Measurements from ENCODE around the gene PTGDR2.
"Not testable (repeated sequence)": the region's sequence is repeated elsewhere in the genome, so short reads cannot be mapped to it uniquely, and the experiment has no call there.

PTGDR2 gene

DNA sequence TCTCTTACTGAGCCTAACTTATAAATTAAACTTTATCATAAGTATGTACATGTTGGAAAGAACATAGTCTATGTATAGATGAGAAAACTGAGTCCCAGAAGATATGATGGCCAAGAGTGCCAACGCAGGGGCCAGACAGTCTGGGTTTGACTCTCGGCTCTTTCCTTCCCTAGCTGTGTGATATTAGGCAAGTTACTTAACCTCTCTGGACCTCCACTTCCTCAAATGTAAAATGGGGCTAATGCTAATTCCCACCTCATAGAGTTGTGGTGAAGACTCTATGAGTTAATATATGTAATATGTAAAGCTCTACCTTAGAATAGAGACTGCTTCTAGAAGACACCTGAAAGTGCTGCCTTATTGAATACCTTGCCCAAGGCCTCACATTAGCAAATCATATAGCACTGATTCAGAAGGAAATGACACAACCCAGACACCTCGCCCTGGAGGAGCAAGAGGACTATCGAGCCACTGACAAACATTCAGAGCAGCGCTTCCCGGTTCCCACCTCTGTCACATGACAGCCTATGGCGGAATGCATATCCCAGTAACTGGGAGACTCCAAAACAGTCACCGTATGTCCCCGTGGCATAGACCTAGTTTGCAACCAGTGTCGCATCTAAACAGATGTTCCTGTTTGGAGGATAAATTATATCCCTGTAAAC lies 25.1 kb downstream of the PTGDR2 start:
- H3K4me3 ChIP-seq (ENCODE audit: low read depth, low read length) = no peak overlapping the region
- no peak for DNase-seq (ENCODE audit: low read depth)
- TF ChIP-seq, protein P1, sequence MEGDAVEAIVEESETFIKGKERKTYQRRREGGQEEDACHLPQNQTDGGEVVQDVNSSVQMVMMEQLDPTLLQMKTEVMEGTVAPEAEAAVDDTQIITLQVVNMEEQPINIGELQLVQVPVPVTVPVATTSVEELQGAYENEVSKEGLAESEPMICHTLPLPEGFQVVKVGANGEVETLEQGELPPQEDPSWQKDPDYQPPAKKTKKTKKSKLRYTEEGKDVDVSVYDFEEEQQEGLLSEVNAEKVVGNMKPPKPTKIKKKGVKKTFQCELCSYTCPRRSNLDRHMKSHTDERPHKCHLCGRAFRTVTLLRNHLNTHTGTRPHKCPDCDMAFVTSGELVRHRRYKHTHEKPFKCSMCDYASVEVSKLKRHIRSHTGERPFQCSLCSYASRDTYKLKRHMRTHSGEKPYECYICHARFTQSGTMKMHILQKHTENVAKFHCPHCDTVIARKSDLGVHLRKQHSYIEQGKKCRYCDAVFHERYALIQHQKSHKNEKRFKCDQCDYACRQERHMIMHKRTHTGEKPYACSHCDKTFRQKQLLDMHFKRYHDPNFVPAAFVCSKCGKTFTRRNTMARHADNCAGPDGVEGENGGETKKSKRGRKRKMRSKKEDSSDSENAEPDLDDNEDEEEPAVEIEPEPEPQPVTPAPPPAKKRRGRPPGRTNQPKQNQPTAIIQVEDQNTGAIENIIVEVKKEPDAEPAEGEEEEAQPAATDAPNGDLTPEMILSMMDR (IDR thresholded peaks at IDR 0.05; ENCODE audit: control insufficient read depth, extremely low read depth, insufficient read depth) = no peak

- no peak overlapping the region for H3K4me3 ChIP-seq (ENCODE audit: low read depth, low read length)
- DNase-seq (ENCODE audit: low read depth) = no peak
- TF ChIP-seq, protein P1 (IDR thresholded peaks at IDR 0.05; ENCODE audit: control insufficient read depth, extremely low read depth, insufficient read depth) = no peak
Measured at GRCh38 chr11:60825790-60826189, 30.0 kb downstream of the PTGDR2 start.

DNA sequence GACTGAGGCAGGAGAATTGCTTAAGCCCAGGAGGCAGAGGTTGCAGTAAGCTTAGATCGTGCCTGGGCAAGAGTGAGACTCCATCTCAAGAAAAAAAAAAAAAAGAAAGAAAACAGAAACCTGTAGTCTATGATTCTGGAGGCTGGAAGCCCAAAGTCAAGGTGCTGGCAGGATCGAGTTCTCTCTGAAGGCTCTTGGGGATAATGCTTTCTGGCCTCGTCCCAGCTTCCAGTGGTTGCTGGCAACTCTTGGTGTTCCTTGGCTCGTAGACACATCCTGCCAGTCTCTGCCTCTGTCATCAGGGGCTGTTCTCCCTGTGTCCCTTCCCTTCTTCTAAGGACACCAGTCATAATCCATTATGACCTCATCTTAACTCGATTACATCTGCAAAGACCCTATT lies 30.6 kb downstream of the PTGDR2 start:
- no peak for DNase-seq (ENCODE audit: low read depth)
- TF ChIP-seq, protein P1 (IDR thresholded peaks at IDR 0.05; ENCODE audit: control insufficient read depth, extremely low read depth, insufficient read depth) = no peak
- H3K4me3 ChIP-seq (ENCODE audit: low read depth, low read length) = no peak overlapping the region

- not testable (repeated sequence) for H3K4me3 ChIP-seq (ENCODE audit: low read depth, low read length); DNase-seq (ENCODE audit: low read depth)
Measured at GRCh38 chr11:60823745-60824306, 31.9 kb downstream of the PTGDR2 start.

DNA sequence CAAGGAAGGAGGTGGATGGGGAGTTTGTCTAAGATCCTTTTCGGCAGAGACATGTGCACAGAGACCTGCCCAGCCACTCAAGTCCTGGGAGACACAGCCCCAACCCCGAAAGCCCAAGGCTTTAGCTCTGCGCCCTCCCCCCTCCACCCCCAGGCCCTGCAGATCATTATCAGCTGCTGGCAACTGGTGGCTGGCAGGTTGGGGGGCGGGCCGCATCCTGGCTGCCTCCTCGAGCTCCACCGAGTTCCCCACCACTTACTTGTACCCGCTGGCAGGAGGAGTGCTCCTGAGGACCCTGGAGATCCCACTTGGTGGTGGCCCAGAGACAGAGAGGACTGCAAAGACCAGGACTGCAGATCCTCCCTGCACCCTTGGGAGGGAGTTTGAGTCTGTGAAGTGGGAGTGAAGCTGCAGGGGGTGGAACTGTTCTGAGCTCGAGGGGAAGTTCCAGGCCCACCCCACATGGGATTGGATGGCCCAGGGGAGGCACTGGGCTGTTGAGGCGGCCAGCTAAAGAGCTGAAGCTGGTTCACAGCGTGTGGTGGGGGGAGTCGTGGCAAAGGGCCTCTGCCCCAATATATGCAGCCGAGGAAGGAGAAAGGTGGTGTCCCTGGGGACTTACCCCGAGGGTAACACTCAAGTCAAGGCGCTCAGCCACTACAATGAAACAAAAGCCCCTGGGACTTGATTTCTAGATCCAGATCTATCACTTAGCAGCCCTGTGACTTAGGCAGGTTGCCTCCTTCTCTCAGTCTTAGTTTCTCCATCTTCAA lies 33.7 kb downstream of the PTGDR2 start:
- DNase-seq (ENCODE audit: low read depth) = no peak
- TF ChIP-seq, protein P1 (IDR thresholded peaks at IDR 0.05; ENCODE audit: control insufficient read depth, extremely low read depth, insufficient read depth) = no peak
- H3K4me3 ChIP-seq (ENCODE audit: low read depth, low read length) = no peak overlapping the region

- no peak for DNase-seq (ENCODE audit: low read depth)
- TF ChIP-seq, protein P1 (IDR thresholded peaks at IDR 0.05; ENCODE audit: control insufficient read depth, extremely low read depth, insufficient read depth) = no peak
- H3K4me3 ChIP-seq (ENCODE audit: low read depth, low read length) = no peak overlapping the region
Measured at GRCh38 chr11:60818057-60818456, 37.7 kb downstream of the PTGDR2 start.

DNA sequence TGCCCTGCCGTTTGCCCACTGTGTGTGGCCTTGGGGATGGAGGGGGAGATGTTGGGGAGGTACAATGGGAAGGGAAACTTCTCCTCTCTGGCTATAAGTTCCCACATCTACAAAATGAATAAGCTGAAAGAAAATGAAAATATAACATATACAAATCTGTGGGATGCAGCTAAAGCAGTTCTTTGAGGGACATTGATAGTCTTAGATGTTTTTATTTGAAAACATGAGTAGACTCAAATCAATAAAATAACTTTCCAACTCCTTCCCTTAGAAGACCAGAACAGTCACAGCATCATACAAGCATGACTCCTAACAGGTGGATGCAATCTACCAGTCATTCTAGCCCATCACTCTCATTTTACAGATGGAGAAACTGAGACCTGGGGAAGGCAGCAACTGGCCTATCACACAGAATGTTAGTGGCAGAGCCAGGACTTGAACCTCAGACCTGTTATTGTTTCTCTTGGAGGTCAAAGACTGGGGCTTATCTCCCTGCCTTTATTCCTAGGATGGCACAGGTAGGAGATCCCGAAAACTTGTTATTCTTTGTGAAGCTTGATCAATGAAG lies 39.1 kb downstream of the PTGDR2 start:
- TF ChIP-seq, protein P1 (IDR thresholded peaks at IDR 0.05; ENCODE audit: control insufficient read depth, extremely low read depth, insufficient read depth) = no peak
- no peak overlapping the region for H3K4me3 ChIP-seq (ENCODE audit: low read depth, low read length)
- no peak for DNase-seq (ENCODE audit: low read depth)

Measured in LNCaP clone FGC (cell line).